Inflammatory macrophage (primary cell): ENCODE results near the gene STRA6.

Experiments used
- DNase-seq, 2 donors: peaks; one replicate each; pipeline ENCODE4 v3.0.0-alpha.2; 2020 to 2022

The STRA6 gene

DNA sequence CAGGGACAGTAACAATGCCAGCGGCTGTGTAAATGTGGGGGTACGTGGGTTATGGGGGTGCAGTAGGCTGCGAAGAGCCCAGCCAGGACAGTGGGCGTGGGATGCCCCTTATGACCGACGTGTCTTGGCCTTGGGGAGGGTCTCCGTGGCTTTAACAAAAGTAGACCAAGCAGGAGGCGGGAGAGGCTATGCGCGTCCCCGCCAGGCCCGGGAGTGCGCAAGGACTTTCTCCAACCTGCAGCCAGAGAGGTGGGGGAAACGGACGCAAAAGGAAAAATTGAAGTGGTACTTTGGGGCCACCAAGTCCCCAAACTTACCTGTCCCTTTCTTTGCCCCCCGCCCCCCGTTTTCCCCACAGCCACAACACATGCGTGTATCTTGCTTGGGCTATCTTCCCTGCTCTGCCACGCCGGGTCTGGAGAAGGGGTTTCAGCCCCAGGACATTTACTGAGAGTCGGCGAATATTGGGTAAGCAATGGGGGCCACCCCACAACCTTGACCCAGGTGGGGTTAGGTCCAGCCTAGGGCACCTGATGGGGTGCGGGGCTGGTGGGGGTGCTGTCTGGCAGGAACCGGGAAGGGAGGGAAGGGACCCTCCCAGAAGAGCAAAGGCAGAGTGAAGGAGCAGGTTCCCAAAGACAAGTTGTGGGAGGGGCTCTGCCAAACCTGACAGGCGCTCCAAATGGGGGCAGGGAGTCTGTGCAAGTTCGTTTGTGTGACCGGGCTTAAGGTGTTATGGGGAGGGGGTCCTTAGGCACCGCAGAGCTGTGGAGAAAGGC is 71.5 kb downstream of the STRA6 start:
- DNase-seq: no peak

DNA sequence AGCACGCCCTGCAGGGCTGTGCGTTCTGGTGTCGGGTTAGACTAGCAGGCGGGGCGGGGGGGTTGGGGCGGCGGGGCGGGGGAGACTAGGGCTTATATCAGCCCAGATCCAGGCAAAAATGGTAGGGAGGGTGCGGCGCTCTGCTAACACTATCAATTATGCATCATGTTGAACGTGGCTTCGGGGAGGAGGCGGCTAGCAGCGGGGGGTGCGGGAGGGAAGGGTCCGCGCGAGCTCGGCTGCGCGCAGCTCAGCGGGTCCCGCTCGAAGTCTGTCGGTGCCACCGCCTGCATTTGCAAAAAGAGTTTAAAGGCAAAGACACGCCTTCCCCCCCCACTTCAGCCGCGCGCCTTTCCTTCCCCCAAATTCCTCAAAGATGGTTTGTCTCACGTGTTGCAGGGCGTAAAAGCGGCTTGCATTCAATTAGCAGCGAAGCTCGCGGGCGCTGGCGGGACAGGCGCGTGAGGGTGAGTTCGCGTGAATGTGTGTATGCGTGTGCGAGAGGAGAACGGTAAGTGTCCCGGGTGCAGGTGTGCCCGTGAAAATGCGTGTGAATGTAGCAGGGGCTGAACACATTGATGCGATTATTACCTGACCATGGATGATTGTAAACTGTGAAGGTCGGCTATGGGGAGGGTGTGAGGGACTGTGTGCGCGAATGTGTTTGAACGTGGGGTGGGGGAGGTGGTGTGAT is 72.3 kb downstream of the STRA6 start, which contains the start of gene ISLR2:
Gene ISLR2, plus strand, starts transcription at position 432 of the 694 bp plus-strand sequence. CDS start 2,169 bp downstream, outside the sequence.
- DNase-seq: no peak

DNA sequence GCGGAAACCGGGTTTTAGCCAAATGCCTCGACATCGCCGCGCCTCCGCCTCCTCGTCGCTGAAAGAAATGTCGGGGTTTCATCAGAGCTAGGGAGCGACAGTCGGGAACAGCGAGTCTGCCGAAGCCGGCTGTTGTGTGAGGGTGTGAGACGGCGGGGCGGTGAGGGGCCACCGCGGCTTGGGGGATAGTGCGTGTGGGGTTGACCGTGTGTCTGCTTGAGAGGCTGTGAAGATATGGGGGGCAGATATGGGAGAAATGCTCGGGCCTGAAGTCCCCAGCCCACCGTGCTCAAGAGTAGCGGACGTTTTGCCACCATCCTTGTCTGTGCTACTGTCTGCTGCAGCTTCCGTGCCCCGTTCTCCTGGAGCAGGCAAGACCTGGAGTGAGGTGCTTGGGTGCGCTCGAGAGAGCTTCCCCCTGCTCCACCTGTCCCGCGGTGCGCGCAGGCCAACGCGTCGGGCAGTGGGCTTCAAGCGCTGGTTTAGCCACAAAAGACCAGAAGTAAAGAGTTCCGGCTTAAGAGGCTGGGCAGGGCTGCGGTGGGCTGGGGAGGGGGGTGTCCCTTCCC is 72.9 kb downstream of the STRA6 start:
- DNase-seq: no peak
